Stimulated activated CD4-positive, alpha-beta T cell treated with anti-CD3 and anti-CD28 coated beads, Interleukin-15, amount 100 ng/mL, for 24 hours (primary cell): Measurements from ENCODE around the gene ANKRD27.
A peak's percentile ranks its signal among the peaks of the same experiment; 100 is the strongest.
"Not testable (repeated sequence)": the region's sequence is repeated elsewhere in the genome, so short reads cannot be mapped to it uniquely, and the experiment has no call there.

Experiments
- DNase-seq: peaks from one replicate; pipeline ENCODE4 v3.0.0-alpha.2; 2020

Gene ANKRD27

DNA sequence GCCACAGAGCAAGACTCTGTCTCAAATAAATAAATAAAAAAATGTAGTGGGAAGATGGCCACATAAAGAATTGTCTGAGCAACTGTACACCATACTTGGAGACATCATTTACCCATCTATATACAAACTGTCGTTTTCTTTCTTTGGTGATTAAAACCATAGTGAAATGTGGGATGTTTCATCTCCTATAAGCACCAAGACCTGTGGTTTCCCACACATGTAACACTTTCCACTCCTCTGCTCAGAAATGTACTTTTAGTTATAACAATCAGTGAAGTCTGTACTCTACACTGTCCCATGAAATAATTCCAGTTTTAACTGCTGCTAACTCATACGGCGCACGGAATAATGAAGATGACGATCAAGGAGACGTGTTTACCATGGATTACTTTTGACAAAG is 75.7 kb downstream of the ANKRD27 start:
- DNase-seq = no peak

DNA sequence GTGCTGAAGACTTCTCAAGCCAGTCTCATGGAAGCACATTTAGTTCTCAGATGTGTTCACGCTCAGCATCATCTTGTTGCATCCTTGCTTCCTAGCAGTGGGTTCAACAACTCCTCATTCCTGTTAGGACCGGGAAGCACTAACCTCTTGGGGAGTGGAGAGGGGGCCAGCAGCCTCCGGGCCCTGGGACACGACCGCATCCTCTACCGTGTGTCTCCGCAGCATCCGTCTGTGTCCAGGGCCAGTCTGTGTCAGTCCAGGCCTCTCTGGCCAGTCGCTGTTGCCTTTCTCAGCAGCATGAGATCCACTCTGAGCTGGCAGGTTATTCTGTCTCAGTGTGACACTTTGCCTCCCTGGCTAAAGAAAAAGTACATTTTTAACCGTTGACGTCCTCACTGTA is 77.0 kb downstream of the ANKRD27 start:
- DNase-seq = no peak

DNA sequence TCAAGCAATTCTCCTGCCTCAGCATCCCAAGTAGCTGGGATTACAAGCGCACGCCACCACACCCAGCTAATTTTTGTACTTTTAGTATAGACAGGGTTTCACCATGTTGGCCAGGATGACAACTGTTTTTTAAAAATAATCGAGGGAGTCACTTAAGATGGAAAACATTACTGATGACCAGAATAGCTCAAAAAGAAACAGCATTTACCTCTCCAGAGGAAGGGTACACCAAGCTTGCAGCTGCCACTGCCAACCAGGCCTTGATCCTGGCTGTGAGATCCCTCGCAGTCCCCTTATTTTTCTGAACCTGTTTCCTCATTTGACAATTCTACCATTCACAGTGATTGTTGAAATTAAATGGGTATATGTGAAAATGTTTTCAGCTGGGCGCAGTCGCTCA is 79.5 kb downstream of the ANKRD27 start:
- DNase-seq = no peak

DNA sequence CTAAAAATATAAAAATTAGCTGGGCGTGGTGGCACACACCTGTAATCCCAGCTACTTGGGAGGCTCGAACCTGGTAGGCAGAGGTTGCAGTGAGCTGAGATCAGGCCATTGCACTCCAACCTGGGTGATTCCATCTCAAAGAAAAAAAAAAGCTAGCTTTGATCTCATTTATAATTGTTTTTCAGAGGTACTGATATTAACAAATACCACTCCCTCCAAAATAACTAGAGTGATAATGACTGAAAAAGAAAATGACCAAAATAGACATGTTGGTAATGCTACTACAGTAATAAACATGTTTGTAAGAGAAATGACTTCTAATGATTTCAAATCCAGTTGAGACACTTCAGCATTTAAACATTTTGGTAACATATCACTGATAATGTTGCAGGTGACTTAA is 81.0 kb downstream of the ANKRD27 start:
- no peak for DNase-seq

DNA sequence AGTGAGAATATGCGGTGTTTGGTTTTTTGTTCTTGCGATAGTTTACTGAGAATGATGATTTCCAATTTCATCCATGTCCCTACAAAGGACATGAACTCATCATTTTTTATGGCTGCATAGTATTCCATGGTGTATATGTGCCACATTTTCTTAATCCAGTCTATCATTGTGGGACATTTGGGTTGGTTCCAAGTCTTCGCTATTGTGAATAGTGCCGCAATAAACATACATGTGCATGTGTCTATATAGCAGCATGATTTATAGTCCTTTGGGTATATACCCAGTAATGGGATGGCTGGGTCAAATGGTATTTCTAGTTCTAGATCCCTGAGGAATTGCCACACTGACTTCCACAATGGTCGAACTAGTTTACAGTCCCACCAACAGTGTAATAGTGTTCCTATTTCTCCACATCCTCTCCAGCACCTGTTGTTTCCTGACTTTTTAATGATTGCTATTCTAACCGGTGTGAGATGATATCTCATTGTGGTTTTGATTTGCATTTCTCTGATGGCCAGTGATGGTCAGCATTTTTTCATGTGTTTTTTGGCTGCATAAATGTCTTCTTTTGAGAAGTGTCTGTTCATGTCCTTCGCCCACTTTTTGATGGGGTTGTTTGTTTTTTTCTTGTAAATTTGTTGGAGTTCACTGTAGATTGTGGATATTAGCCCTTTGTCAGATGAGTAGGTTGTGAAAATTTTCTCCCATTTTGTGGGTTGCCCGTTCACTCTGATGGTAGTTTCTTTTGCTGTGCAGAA is 87.1 kb downstream of the ANKRD27 start:
- DNase-seq = not testable (repeated sequence)

DNA sequence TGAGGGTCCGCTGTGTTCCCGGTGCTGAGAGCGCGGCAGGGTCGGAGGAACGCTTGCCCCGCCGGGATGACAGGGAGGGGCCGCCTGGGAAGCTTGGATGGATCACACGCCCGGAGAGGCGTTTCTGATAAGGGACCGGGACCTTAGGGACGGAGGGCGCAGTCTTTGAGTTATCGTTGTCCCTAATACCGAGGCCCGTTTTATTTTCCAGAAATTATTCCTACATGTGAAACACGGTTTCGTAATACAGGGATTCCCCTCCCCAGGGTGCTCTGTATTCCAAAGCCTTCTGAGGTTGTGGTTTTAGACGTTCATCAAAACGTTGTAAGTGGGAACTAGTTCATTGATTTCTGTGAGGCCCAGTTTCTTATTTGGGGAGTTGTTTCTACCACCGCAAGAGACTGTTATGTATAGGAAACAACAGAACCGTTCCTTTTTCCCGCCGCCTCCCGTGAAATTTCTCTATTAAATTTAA is 93.2 kb downstream of the ANKRD27 start:
- no peak for DNase-seq

DNA sequence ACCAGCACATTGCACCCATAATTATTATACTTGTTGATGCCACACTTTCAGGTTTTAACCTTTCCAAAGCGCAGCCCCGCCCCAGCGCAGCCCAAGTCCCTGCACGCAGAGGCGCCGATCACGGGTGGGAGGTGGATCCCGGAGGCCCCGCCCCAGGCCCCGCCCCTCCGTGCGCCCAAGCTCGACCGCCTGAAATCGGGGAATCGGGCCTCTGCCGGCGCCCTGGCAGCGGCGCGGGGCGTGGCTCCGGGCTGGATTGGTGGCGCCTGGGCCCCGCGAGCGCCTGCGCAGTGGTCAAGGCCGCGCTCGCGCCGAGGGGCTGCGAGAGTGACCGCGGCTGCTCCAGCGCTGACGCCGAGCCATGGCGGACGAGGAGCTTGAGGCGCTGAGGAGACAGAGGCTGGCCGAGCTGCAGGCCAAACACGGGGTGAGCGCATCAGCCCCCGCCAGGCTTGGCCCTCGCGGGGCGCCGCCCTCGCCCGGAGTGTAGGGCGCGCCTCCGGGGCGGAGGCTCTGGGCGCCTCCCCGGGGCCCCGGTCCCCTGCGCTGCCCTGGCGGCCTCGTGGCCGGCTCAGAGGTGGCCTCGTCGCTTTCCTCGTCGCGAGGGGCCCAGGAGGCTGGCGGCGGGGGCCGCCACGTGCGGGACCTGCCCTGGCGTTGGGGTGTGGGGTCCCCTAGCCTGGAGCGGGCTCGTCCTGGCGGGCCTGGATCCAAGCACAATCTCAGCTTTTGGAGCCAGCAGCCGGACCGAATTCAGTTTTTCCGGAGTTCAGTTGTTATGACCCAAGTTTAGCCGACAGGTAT is 93.9 kb downstream of the ANKRD27 start, which contains the start of gene PDCD5:
TSS of gene PDCD5 (plus strand) at position 290 of the 804 bp plus-strand sequence. CDS start at position 362, 72 bp downstream.
- peak; percentile 98 for DNase-seq

DNA sequence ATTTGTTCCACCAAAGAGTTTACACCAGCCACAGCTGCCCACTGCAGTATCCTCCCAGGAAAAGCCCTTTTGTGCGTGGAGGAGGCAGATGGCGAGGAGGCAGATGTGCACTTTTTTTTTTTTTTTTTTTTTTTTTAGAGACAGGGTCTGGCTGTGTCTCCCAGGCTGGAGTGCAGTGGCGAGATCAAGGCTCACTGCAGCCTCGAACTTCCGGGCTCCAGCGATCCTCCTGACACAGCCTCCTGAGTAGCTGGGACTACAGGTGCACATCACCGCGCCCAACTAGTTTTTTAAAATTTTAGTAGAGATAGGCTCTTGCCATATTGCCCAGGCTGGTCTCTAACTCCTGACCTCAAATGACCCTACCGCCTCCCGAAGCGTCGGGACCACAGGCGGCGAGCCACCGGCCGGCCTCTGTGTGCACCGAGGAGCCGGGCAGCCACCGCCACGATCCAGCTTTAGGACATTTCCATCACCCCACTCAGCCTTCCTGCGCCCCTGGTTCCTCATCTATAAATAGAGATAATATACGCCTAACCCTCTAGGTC is 94.6 kb downstream of the ANKRD27 start:
- DNase-seq = no peak

DNA sequence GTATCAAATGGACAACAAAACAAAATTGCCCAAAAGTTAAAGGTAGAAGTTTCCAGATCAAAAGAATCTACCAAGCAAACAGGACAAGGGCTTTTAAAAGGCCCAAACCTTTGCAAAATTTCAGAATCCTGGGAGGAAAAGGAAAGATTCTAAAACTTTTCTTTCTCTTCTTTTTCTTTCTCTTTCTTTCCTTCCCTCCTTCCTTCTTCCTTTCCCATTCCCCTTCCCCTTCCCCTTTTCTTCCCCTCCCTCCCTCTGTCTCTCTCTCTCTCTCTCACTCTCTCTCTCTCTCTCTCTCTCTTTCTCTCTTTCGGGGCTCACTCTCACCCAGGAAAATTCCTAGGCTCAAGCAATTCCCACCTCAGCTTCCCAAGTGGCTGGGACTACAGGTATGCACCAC is 98.2 kb downstream of the ANKRD27 start:
- DNase-seq = no peak

DNA sequence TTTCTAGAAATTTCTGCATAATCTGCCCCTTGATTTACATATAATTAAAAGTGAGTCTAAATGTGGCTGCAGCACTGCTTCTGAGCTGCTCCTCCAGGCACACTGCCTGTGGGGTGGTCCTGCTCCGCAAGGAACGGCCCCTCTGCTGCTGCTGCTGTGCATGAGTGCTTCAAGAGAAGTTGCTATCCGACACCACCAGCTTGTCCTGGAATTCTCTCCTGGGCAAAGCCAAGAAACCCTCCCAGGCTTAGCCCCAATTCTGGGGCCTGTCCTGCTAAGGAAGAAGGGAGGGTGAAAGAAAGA is 101.5 kb downstream of the ANKRD27 start:
- DNase-seq = no peak

DNA sequence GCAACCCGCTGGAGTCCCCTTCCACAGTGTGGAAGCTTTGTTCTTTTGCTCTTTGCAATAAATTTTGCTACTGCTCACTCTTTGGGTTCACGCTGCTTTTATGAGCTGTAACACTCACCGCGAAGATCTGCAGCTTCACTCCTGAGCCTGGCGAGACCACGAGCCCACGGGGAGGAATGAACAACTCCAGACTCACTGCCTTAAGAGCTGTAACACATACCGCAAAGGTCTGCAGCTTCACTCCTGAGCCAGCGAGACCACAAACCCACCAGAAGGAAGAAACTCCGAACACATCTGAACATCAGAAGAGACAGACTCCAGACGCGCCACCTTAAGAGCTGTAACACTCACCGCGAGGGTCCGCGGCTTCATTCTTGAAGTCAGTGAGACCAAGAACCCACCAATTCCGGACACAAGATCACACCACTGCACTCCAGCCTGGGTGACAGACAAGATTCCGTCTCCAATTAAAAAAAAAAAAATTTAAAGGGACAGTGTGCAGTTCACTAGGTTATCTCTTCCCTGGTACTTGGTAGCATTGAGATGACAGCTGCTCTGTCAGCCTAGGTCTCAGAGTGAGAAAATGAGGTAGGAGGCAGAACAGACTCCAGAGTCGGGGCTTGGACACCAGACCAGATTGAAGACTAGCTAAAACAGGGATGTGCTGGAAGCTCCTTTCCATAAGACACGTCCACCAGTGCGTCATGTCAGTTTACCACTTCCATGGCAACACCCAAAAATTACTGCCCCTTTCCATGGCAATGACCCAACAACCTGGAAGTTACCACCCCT is 102.1 kb downstream of the ANKRD27 start:
- not testable (repeated sequence) for DNase-seq

DNA sequence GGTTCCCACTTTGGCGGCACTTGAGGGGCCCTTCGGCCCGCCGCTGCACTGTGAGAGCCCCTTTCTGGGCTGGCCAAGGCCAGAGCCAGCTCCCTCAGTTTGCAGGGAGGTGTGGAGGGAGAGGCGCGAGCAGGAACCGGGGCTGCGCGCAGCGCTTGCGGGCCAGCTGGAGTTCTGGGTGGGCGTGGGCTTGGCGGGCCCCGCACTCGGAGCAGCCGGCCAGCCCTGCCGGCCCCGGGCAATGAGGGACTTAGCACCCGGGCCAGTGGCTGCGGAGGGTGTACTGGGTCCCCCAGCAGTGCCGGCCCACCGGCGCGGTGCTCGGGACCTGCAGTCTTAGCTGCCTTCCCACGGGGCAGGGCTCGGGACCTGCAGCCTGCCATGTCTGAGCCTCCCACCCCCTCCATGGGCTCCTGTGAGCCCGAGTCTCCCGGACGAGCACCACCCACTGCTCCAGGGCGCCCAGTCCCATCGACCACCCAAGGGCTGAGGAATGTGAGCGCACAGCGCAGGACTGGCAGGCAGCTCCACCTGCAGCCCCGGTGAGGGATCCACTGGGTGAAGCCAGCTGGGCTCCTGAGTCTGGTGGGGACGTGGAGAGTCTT is 103.4 kb downstream of the ANKRD27 start:
- DNase-seq = not testable (repeated sequence)

DNA sequence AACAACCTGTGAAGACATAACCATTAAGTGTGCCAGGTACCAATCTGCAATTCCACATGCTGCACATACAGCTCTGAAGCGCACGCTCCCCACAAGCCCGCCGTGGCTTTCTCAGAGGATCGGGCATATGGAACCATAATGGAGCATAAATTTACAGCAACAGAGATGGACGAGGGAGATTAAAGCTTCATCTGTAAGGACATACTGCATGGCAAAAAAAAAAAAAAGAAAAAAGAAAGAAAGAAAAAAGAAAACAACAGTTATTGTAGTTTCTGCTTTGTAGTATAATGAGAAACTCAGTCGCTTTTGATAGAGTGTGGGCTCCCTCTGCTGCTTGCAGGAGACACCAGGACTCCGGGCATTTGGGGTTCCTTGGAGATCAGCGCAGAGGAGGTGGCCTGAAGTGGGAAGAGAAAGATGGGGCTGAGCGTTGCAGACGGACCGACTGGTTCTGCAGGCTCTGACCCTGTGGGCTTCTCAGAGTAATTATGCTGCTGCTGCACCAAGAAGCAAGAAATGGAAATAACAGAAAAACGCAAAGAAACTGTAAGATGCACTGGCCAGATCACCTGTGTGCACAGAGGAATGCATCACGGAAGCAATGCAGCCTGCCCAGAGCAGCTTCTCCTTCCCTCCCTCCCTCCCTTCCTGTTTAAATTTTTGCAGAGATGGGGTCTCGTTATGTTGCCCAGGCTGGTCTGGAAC is 104.7 kb downstream of the ANKRD27 start:
- DNase-seq = peak; percentile 41

DNA sequence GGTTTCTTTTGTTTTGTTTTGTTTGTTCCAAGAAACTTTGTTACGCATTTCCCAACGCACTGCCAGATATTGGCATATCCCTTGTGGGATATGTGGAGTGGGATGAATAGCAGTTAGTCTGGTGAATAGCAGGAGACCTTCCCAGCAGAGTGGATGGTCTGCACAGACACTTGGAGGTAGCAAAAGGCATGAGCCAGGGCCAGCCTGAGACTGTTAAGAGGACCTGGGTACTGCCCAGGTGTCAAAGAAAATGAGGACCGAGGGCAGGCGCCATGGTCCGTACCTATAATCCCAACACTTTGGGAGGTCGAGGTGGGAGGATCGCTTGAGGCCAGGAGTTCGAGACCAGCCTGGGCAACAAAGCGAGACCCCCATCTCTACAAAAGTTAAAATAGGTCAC is 107.5 kb downstream of the ANKRD27 start:
- no peak for DNase-seq

DNA sequence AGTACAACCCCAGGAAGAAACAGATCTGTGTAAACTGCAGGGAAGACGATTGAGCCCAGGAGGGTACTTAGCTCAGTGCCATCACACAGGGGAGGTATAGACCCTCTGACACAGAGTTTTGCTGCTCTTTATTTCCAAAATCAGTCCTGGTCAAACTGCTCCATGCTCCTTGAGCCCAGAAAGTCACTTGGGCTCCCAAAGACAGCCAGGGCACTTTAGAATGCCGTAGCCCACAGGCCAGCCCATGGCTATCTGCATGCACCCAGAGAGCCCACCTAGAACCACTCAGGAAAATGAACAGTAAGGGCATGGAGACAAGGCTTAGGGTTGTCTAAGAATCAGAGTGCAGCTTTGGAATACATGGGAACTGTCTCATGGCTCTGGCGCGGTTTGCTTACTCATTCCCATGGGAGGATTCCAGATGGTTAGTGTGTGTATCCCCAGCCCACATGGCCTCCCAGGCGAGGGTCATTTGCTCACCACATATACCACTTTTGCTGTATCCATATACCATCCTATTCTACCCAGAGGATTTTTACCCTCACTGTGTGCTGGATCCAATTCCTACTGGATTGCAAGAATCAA is 108.6 kb downstream of the ANKRD27 start:
- DNase-seq = no peak

DNA sequence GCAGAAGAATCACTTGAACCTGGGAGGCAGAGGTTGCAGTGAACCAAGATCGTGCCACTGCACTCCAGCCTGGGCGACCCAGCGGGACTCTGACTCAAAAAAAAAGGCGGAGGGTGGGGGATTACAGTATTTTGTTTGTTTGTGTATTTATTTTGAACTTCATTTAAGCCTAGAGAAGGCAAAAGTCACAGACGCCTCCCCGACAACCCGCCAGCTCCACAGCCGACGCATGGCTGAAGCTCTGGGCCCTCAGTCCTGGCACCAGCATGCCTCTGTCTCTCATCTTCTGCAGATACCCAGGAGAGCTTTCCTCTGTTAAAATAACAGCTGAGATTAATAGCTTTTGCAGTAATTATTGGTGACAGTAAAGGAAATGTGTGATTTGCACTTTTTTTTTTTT is 111.2 kb downstream of the ANKRD27 start:
- no peak for DNase-seq

DNA sequence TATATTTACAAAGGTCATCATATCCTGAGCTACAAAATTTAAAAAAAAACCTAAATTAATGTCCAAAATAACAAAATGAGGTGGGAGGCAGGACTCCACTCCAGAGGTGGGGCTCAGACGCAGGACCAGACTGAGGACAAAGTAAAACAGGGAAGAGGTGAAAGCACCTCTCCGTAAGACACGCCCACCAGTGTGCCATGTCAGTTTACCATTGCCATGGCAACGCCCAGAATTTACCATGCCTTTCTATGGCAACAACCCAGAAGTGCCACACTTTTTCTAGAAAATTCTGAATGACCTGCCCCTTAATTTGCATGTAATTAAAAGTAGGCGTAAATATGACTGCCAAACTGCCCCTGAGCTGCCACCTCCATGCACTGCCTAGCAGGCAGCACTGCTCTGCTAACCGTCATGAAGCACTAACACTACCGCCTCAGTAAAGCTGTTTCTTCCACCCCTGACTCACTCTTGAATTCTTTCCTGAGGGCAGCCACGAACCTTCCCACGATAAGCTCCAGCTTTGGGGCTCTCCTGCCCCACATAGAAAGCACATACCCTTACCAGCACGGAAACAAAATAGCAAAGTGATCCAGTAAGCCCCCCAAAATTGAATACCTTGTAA is 116.3 kb downstream of the ANKRD27 start:
- DNase-seq = no peak

DNA sequence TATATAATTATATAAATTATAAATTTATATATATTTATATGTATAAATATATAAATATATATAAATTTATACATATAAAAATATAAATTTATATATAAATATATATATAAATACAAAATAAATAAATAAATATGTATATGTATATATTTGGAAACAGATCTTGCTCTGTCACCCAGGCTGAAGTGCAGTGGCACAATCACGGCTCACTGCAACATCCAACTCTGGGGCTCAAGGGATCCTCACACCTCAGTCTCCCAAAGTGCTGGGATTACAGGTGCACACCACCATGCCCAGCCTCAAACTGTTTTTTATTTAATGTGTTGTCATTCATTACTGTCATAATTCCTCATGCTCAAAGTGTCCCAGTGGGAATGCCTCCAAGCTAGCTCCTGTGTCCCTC is 119.2 kb downstream of the ANKRD27 start:
- DNase-seq = no peak

DNA sequence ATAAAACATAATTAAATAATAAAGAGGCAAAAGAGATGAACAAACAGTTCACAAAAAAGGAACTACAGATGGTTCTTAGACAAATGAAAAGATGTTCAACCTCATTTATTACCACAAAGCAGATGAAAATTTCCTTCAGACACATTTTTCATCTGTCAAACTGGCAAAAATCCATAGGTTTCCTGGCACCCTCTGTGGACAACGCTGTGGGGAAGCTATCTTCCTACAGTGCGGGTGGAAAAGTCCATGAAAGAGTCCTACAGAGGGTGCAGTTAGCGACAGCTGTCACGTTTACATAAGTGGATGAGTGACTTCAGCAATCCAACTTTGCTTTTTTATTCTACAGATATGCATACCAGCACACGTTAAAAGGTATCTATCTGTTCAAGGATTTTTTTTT is 124.3 kb downstream of the ANKRD27 start:
- DNase-seq = no peak
